Lower leg skin (tissue), 3 donors: ENCODE results near the gene COG1.

Source experiments
- POLR2A ChIP-seq, 2 donors: fragments of 450-650 bp; IDR thresholded peaks; one replicate each; pipeline ENCODE4 v1.6.1; 2016 to 2017; ENCODE audit warnings: antibody characterized with exemption in 2 of 2, mild to moderate bottlenecking in 1 of 2, moderate library complexity in 1 of 2
- TF ChIP-seq, protein P1 (sequence below), 3 donors: fragments of 450-650 bp; IDR thresholded peaks; one replicate each; pipeline ENCODE4 v1.5.1; 2016; ENCODE audit warnings: antibody characterized with exemption in 3 of 3, mild to moderate bottlenecking in 3 of 3, moderate library complexity in 2 of 3

DNA sequence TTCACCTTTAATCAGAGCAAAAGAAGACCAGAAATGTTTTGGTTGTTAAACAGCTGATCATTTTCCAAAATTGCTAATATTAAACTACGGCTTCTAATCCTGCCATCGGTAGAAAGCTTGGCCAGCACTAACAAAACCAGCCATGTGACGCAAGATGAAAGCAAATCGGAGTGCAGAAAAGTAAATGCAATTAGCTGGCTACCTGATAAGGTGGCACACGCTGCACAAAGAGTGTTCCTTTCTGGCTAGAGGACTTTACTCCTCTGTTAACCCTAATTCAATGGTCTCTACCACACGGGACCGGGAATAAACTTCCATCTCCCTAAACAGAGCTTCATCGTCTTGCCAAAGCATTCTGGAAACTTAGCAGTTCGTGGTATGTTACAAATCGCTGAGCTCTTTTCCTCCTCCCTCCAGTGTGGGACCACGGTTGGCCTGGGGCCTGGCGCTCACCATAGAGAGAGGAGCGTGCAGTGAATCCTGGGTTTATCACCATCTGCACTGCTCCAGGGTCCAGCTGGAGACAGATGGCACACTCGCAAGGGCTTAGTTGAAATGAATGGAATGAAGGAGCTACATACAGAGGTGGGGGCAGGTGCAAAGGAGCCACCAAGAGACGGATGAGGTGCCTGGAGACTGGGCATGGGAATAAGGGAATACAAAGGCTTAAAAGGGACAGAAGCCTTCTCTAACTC lies 10.1 kb upstream of the COG1 start:
- TF ChIP-seq POLR2A (IDR thresholded peaks at IDR 0.05), result no peak
- TF ChIP-seq, protein P1, sequence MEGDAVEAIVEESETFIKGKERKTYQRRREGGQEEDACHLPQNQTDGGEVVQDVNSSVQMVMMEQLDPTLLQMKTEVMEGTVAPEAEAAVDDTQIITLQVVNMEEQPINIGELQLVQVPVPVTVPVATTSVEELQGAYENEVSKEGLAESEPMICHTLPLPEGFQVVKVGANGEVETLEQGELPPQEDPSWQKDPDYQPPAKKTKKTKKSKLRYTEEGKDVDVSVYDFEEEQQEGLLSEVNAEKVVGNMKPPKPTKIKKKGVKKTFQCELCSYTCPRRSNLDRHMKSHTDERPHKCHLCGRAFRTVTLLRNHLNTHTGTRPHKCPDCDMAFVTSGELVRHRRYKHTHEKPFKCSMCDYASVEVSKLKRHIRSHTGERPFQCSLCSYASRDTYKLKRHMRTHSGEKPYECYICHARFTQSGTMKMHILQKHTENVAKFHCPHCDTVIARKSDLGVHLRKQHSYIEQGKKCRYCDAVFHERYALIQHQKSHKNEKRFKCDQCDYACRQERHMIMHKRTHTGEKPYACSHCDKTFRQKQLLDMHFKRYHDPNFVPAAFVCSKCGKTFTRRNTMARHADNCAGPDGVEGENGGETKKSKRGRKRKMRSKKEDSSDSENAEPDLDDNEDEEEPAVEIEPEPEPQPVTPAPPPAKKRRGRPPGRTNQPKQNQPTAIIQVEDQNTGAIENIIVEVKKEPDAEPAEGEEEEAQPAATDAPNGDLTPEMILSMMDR (IDR thresholded peaks at IDR 0.05), result no peak
